ENCODE data around the gene FMN2.

Gene FMN2

GRCh38 chr1:240500647-240501046 lies 409.0 kb downstream of the FMN2 start:
- DNase-seq, result no peak
- POLR2A ChIA-PET, result no interaction called here
- CTCF ChIA-PET, result no interaction called here
- no peak overlapping the region for H3K27ac ChIP-seq (ENCODE audit: insufficient read depth in 1 of 2, low read depth in 1 of 2, low read length in 2 of 2, poor library complexity in 1 of 2, severe bottlenecking in 2 of 2)
- H3K9me3 ChIP-seq (ENCODE audit: control extremely low read depth in 1 of 5, control insufficient read depth in 4 of 5, insufficient read depth in 2 of 5, low read depth in 1 of 5, low read length in 4 of 5), result peaks cover 0 to 3% (median 0%) of the 10 kb centered on the region in 5 experiments
- peaks cover 0 to 19% (median 0%) of the 10 kb centered on the region in 4 experiments for H3K4me1 ChIP-seq (ENCODE audit: control extremely low read depth in 1 of 4, control insufficient read depth in 4 of 4, insufficient read depth in 4 of 4, low read length in 3 of 4)
- WGBS (ENCODE audit: insufficient coverage), result 94% methylated on average over 3 of the region's 4 CpGs
- peaks cover 0 to 2% (median 0%) of the 10 kb centered on the region in 5 experiments for H3K27me3 ChIP-seq (replicated peaks in 2 of 5; ENCODE audit: control insufficient read depth in 4 of 5, insufficient read depth in 5 of 5, low read length in 4 of 5)
- H3K4me3 ChIP-seq (ENCODE audit: control insufficient read depth in 1 of 7, extremely low read depth in 1 of 7, insufficient read depth in 4 of 7, low read depth in 2 of 7, low read length in 6 of 7), result no peak overlapping the region
- H3K36me3 ChIP-seq (ENCODE audit: control insufficient read depth in 4 of 4, insufficient read depth in 4 of 4, low read length in 3 of 4), result no peaks in the 10 kb centered on the region

DNA sequence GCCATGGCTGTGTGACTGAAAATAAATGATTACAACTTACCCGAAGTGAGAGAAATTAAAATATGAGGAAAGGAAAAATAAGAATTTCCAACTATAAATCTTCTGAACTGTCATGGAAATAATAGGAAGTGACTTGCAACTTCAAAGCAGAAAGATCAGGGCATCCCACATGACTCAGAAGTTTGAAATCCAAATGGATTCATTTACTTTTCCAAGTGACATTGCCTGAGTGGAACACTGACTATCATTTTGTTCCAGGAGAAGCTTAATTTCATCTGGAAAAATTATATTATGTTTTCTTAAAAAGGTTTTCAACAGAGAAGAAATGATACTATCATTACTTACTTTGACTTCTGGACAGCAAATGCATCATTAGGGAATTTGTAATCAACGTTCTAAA lies 409.4 kb downstream of the FMN2 start:
- ChIA-PET POLR2A (no interaction called here), CTCF (interaction anchor here (0.9 kb wide), 1 partner anchor 9 kb away, joined by 3 read pairs; no protein-coding TSS in a partner anchor)
- DNase-seq, result no peak
- no peak overlapping the region for H3K4me3 ChIP-seq (ENCODE audit: control insufficient read depth in 1 of 7, extremely low read depth in 1 of 7, insufficient read depth in 4 of 7, low read depth in 2 of 7, low read length in 6 of 7)
- peaks cover 0 to 19% (median 0%) of the 10 kb centered on the region in 4 experiments for H3K4me1 ChIP-seq (ENCODE audit: control extremely low read depth in 1 of 4, control insufficient read depth in 4 of 4, insufficient read depth in 4 of 4, low read length in 3 of 4)
- no peak overlapping the region for H3K27ac ChIP-seq (ENCODE audit: insufficient read depth in 1 of 2, low read depth in 1 of 2, low read length in 2 of 2, poor library complexity in 1 of 2, severe bottlenecking in 2 of 2)
- H3K9me3 ChIP-seq (ENCODE audit: control extremely low read depth in 1 of 5, control insufficient read depth in 4 of 5, insufficient read depth in 2 of 5, low read depth in 1 of 5, low read length in 4 of 5), result peaks cover 0 to 3% (median 0%) of the 10 kb centered on the region in 5 experiments
- WGBS (ENCODE audit: insufficient coverage), result 60% methylated on average over 1 of the region's 2 CpGs
- no peaks in the 10 kb centered on the region for H3K36me3 ChIP-seq (ENCODE audit: control insufficient read depth in 4 of 4, insufficient read depth in 4 of 4, low read length in 3 of 4)
- peaks cover 0 to 2% (median 0%) of the 10 kb centered on the region in 5 experiments for H3K27me3 ChIP-seq (replicated peaks in 2 of 5; ENCODE audit: control insufficient read depth in 4 of 5, insufficient read depth in 5 of 5, low read length in 4 of 5)

- H3K27me3 ChIP-seq (replicated peaks in 2 of 5; ENCODE audit: control insufficient read depth in 4 of 5, insufficient read depth in 5 of 5, low read length in 4 of 5), result peaks cover 0 to 2% (median 0%) of the 10 kb centered on the region in 5 experiments
- H3K36me3 ChIP-seq (ENCODE audit: control insufficient read depth in 4 of 4, insufficient read depth in 4 of 4, low read length in 3 of 4), result no peaks in the 10 kb centered on the region
- ChIA-PET CTCF (no interaction called here), POLR2A (no interaction called here)
- H3K9me3 ChIP-seq (ENCODE audit: control extremely low read depth in 1 of 5, control insufficient read depth in 4 of 5, insufficient read depth in 2 of 5, low read depth in 1 of 5, low read length in 4 of 5), result peaks cover 0 to 3% (median 0%) of the 10 kb centered on the region in 5 experiments
- no peak overlapping the region for H3K27ac ChIP-seq (ENCODE audit: insufficient read depth in 1 of 2, low read depth in 1 of 2, low read length in 2 of 2, poor library complexity in 1 of 2, severe bottlenecking in 2 of 2)
- H3K4me3 ChIP-seq (ENCODE audit: control insufficient read depth in 1 of 7, extremely low read depth in 1 of 7, insufficient read depth in 4 of 7, low read depth in 2 of 7, low read length in 6 of 7), result no peak overlapping the region
- no peak for DNase-seq
- 96% methylated on average over 4 of the region's 4 CpGs for WGBS (ENCODE audit: insufficient coverage)
- H3K4me1 ChIP-seq (ENCODE audit: control extremely low read depth in 1 of 4, control insufficient read depth in 4 of 4, insufficient read depth in 4 of 4, low read length in 3 of 4), result peaks cover 0 to 19% (median 0%) of the 10 kb centered on the region in 4 experiments
Observed at GRCh38 chr1:240503036-240503435, 411.4 kb downstream of the FMN2 start.

DNA sequence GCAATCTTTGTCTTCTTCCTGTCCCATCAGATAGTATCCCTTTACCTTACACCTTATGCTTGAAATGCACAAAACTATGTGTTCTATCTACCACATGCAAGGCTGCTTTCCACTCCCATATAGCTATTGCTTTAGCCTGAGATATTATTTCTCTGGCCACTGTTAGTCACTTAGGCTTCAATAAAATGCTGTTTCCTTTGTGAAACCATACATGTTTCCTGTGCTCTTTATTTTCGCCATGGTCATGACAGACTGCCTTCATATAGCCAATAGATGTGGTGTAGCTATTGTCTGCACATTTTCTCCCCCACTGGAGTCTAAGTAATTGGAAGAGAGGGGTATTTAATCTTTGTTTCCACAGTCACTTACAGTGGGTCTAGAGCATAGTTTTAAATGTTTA lies 411.9 kb downstream of the FMN2 start:
- DNase-seq, result no peak
- H3K4me3 ChIP-seq (ENCODE audit: control insufficient read depth in 1 of 7, extremely low read depth in 1 of 7, insufficient read depth in 4 of 7, low read depth in 2 of 7, low read length in 6 of 7), result no peak overlapping the region
- no peaks in the 10 kb centered on the region for H3K36me3 ChIP-seq (ENCODE audit: control insufficient read depth in 4 of 4, insufficient read depth in 4 of 4, low read length in 3 of 4)
- CTCF ChIA-PET, result no interaction called here
- no CpG with 5 or more reads among the region's 1 CpG for WGBS (ENCODE audit: insufficient coverage)
- H3K9me3 ChIP-seq (ENCODE audit: control extremely low read depth in 1 of 5, control insufficient read depth in 4 of 5, insufficient read depth in 2 of 5, low read depth in 1 of 5, low read length in 4 of 5), result peaks cover 0 to 3% (median 0%) of the 10 kb centered on the region in 5 experiments
- no peak overlapping the region for H3K27ac ChIP-seq (ENCODE audit: insufficient read depth in 1 of 2, low read depth in 1 of 2, low read length in 2 of 2, poor library complexity in 1 of 2, severe bottlenecking in 2 of 2)
- peaks cover 0 to 2% (median 0%) of the 10 kb centered on the region in 5 experiments for H3K27me3 ChIP-seq (replicated peaks in 2 of 5; ENCODE audit: control insufficient read depth in 4 of 5, insufficient read depth in 5 of 5, low read length in 4 of 5)
- POLR2A ChIA-PET, result no interaction called here
- peaks cover 0 to 15% (median 0%) of the 10 kb centered on the region in 4 experiments for H3K4me1 ChIP-seq (ENCODE audit: control extremely low read depth in 1 of 4, control insufficient read depth in 4 of 4, insufficient read depth in 4 of 4, low read length in 3 of 4)

GRCh38 chr1:240506176-240506575 lies 414.5 kb downstream of the FMN2 start:
- H3K27me3 ChIP-seq (replicated peaks in 2 of 5; ENCODE audit: control insufficient read depth in 4 of 5, insufficient read depth in 5 of 5, low read length in 4 of 5), result peaks cover 0 to 2% (median 0%) of the 10 kb centered on the region in 5 experiments
- H3K4me3 ChIP-seq (ENCODE audit: control insufficient read depth in 1 of 7, extremely low read depth in 1 of 7, insufficient read depth in 4 of 7, low read depth in 2 of 7, low read length in 6 of 7), result no peak overlapping the region
- ChIA-PET CTCF (no interaction called here), POLR2A (no interaction called here)
- H3K27ac ChIP-seq (ENCODE audit: insufficient read depth in 1 of 2, low read depth in 1 of 2, low read length in 2 of 2, poor library complexity in 1 of 2, severe bottlenecking in 2 of 2), result no peak overlapping the region
- H3K4me1 ChIP-seq (ENCODE audit: control extremely low read depth in 1 of 4, control insufficient read depth in 4 of 4, insufficient read depth in 4 of 4, low read length in 3 of 4), result peaks cover 0 to 4% (median 0%) of the 10 kb centered on the region in 4 experiments
- H3K36me3 ChIP-seq (ENCODE audit: control insufficient read depth in 4 of 4, insufficient read depth in 4 of 4, low read length in 3 of 4), result no peaks in the 10 kb centered on the region
- WGBS (ENCODE audit: insufficient coverage), result 96% methylated on average over 3 of the region's 4 CpGs
- peaks cover 0 to 1% (median 0%) of the 10 kb centered on the region in 5 experiments for H3K9me3 ChIP-seq (ENCODE audit: control extremely low read depth in 1 of 5, control insufficient read depth in 4 of 5, insufficient read depth in 2 of 5, low read depth in 1 of 5, low read length in 4 of 5)
- no peak for DNase-seq

GRCh38 chr1:240508201-240508600 lies 416.5 kb downstream of the FMN2 start:
- POLR2A ChIA-PET, result no interaction called here
- no CpG with 5 or more reads among the region's 3 CpGs for WGBS (ENCODE audit: insufficient coverage)
- CTCF ChIA-PET, result no interaction called here

DNA sequence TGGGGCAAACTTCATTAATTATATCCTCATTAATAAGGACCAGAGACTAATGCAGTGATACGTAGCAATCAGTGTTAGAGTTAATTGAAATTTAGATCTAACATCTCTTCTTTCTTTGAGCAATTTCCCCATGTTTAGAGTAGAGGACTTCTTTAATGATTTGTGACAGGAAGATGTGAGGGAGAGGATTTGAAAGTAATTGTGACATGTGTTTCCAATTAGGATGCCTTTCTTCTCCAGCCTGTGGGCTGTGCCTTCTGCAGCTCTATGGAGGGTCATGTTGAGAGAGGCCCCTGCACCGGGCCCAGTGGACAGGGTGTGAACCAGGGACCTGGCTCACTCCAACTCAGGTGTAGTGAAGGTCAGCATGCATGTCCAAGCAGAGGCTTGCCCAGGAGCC lies 417.3 kb downstream of the FMN2 start:
- ChIA-PET CTCF (no interaction called here), POLR2A (no interaction called here)
- Histone ChIP-seq H3K9me3 (ENCODE audit: control extremely low read depth in 1 of 5, control insufficient read depth in 4 of 5, insufficient read depth in 2 of 5, low read depth in 1 of 5, low read length in 4 of 5) (no peaks in the 10 kb centered on the region), H3K36me3 (ENCODE audit: control insufficient read depth in 4 of 4, insufficient read depth in 4 of 4, low read length in 3 of 4) (no peaks in the 10 kb centered on the region), H3K27ac (ENCODE audit: insufficient read depth in 1 of 2, low read depth in 1 of 2, low read length in 2 of 2, poor library complexity in 1 of 2, severe bottlenecking in 2 of 2) (no peak overlapping the region), H3K4me3 (ENCODE audit: control insufficient read depth in 1 of 7, extremely low read depth in 1 of 7, insufficient read depth in 4 of 7, low read depth in 2 of 7, low read length in 6 of 7) (no peak overlapping the region), H3K4me1 (ENCODE audit: control extremely low read depth in 1 of 4, control insufficient read depth in 4 of 4, insufficient read depth in 4 of 4, low read length in 3 of 4) (no peaks in the 10 kb centered on the region), H3K27me3 (replicated peaks in 2 of 5; ENCODE audit: control insufficient read depth in 4 of 5, insufficient read depth in 5 of 5, low read length in 4 of 5) (no peaks in the 10 kb centered on the region)
- no peak for DNase-seq
- 100% methylated on average over 1 of the region's 2 CpGs for WGBS (ENCODE audit: insufficient coverage)

More at GRCh38 chr1:240508201-240508600, 416.5 kb downstream of the FMN2 start:
- Histone ChIP-seq H3K4me1 (ENCODE audit: control extremely low read depth in 1 of 4, control insufficient read depth in 4 of 4, insufficient read depth in 4 of 4, low read length in 3 of 4) (peaks cover 0 to 2% (median 0%) of the 10 kb centered on the region in 4 experiments), H3K4me3 (ENCODE audit: control insufficient read depth in 1 of 7, extremely low read depth in 1 of 7, insufficient read depth in 4 of 7, low read depth in 2 of 7, low read length in 6 of 7) (no peak overlapping the region), H3K9me3 (ENCODE audit: control extremely low read depth in 1 of 5, control insufficient read depth in 4 of 5, insufficient read depth in 2 of 5, low read depth in 1 of 5, low read length in 4 of 5) (peaks cover 0 to 1% (median 0%) of the 10 kb centered on the region in 5 experiments), H3K27me3 (replicated peaks in 2 of 5; ENCODE audit: control insufficient read depth in 4 of 5, insufficient read depth in 5 of 5, low read length in 4 of 5) (no peaks in the 10 kb centered on the region), H3K27ac (ENCODE audit: insufficient read depth in 1 of 2, low read depth in 1 of 2, low read length in 2 of 2, poor library complexity in 1 of 2, severe bottlenecking in 2 of 2) (no peak overlapping the region), H3K36me3 (ENCODE audit: control insufficient read depth in 4 of 4, insufficient read depth in 4 of 4, low read length in 3 of 4) (no peaks in the 10 kb centered on the region)
- no peak for DNase-seq
